ENCODE results near the gene KRT24.
"Not testable (repeated sequence)": the region's sequence is repeated elsewhere in the genome, so short reads cannot be mapped to it uniquely, and the experiment has no call there.

The KRT24 gene

DNA sequence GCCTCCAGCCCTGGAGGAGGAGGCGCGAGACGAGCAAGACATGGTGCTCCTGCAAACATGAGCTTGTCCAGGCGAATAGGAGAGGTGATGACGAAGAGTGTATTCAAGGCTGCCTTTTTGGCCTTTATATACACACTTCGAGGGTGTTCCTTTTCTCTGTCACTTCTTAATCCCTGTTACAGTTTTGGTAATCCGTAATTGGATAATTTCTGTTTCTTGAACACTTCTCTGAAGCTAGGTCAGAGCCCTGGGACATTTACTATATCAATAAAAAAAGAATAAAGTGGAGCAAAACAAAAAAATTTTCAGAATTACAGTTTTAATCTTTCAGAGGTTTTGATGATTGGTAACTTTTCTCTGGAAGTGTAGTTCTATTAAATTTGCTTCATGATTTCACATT is at the start of gene KRT24:
TSS of gene KRT24 (minus strand) at position 101 of the 400 bp plus-strand sequence. CDS start at position 42, 59 bp downstream.
- DNase-seq, result no peak

DNA sequence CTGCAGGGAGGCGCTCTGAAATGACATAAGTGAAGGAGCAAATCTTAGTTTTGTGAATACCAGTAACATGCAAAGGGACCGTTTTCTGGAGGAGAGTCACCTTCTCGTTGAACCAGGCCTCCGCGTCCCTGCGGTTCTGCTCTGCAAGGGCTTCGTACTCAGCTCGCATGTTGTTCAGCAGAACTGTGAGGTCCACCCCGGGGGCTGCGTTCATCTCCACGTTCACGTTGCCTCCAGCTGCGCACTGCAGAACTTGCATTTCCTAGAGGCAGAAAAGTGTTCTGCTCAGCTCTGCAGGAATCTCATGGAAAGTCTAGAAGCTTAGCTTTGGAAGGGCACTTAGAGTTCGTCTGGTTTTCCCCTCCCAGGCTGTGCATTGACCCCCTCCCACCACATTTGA is 47.5 kb upstream of the KRT24 start:
- DNase-seq, result no peak

DNA sequence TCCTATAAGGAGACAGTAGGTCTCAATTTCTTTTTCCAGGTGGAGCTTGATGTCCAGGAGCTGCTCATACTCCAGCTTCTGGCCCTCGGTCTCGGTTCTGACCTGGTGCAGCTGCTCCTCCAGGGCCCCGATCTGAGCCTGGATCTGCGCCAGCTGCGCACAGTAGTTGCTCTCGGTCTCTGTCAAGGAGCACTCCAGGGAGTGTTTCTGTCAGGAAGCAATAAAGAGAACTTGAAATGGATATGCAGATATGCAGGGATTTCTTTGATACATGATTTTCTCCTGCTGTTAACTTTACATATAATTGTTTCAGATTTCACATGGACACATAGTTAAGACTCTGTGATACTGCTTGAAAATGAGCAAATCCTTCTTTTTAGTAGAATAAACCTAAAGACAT is 46.8 kb upstream of the KRT24 start:
- no peak for DNase-seq

DNA sequence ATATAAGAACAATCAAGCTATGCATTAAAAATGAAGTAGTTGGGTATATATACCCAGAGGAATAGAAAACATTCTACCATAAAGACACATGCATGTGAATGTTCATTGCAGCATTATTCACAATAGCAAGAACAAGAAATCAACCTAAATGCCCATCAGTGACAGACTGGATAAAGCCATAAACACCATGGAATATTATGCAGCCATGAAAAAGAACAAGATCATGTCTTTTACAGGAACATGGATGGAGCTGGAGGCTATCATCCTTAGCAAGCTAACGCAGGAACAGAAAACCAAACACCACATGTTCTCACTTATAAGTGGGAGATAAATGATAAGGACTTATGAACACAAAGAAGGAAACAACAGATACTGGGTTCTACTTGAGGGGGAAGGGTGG is 45.1 kb upstream of the KRT24 start:
- not testable (repeated sequence) for DNase-seq

DNA sequence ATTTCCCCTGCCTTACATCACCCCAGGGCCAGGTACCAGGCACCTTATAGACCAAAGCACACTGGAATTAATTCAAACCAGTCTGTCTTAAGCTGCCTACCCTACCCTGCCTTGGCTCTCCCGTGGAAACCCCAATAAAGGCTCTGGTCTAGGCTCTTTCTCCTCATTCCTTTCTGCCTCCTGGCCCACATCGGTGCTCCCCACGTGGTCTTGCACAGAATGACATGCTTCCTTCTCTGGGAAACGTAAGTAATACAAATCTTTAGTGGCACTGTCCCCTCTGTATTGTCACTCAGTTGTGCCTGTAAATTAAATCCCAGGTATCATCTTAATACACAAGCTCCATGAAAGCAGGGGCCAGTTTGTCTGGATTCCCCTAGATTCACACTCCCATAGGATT is 35.0 kb upstream of the KRT24 start:
- no peak for DNase-seq

DNA sequence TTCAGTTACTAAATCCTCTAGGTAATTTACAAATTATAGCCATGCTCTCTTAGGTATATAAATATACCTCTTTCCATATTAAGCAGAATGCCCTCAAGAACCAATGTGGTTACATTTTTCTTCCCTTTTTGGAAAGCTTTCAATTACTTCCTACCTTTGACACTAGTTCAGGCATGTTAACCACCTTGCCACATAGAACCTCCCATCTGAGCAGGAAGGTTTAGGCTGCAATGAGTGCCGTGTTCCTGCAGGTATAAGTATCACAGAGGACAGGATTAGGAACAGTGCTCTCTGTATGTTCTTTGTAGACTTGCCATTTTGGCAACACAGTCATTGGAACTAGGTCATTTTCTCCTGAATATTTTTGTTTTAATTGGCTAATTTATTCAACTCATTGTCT is 31.5 kb upstream of the KRT24 start:
- DNase-seq, result no peak

DNA sequence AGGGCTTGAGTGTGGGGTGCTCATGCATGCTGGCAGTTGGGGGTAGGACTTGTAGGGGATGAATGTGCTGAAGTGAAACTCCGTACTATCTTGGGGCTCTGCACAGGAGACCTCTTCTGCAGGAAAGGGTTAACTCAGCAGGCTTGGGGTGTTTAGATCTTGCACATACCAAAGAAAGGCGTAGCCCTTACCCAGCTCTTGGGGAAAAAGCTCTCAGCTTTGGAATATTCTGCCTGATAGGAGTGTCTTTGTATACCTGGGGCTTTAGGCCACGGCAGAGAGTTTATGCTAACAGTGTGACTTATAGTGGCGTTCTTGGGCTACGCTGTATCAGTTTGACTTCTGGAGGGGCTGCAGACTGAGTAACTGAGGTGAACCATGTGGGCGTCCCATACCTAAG is 30.5 kb upstream of the KRT24 start:
- DNase-seq, result no peak

DNA sequence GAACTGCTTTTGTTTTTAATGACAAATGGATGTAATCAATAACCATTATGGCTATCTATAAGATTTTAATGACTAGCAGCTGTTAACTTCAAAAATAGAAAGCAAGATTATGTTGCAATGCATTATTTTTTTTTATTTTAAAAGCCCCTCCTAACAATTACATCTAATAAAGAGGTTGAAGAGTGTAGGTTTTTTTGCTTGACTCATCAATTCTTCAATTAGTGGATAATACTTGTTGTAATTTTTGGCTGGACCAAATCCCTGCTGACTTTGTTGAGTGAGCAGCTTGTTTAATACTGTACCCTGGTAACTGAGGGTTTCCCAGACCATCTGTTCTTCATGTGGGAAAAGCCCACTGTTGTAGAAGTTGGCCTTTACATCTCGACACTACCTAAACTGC is 27.4 kb upstream of the KRT24 start:
- no peak for DNase-seq

DNA sequence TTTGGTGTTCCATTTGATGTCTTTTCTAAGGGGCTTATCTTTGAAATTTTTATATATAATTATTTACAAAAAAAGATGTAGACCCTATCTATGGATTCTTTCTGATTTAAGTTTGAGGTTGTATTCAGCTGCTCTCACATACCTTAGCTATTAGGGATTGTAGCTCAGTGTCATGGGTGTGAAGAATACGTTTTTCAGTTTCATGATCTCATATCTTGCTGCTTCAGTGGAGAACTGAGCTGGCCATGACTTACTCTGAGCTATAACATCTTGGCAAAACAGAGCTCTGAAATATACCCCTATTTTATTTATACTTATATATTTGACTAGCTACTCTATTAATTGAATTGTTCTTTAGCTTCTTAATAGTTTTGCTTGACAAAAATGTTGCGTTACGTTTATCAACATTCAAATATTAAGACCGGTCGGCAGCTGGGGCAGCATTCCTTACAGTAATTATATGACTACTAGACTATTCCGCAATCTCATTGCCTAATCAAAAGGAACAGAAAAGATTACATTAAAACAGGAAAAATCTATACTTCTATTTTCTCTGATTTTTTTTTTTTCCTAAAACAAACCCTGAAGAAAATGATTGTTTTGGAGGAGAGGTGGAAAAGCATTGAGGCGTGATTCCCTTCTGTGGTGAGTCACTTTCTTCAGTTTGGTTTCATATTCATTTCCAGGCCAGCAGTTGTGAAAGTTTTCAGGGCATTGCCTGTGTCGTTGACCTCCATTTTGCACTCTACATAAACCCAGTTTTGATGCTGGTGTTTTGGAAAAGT is 24.1 kb upstream of the KRT24 start:
- no peak for DNase-seq

DNA sequence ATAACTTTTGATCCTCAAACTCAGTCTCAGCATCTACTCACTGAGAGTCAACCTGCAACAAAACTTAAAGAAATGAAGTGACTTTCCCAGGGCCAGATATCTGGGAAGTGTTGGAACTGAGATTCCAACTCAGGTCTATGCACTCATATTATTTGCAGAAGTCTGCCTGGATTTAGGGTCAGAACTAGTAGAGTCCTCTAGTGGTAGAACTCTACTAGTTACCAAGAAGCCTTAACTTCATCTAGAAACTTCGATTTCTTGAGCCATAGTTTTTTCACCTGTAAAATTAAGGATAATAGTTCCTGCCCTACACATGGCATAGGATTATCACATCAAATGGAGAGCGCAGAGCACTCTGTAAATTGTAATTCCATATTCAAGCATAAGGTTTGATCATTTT is 23.4 kb upstream of the KRT24 start:
- DNase-seq, result no peak

DNA sequence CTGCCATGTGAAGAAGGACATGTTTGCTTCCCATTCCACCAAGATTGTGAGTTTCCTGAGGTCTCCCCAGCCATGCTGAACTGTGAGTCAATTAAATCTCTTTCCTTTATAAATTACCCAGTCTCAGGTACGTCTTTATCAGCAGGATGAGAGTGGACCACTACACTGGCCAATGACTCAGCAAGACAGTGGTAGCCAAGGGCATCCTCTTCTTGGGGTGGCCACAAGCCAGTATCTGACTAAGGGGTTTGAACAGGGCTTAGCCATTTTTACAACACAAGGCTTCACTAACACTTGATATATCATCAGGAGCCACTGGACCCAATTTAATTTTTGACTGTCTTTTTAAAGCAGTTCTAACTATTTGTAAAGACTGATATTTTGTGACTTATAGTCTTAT is 21.1 kb upstream of the KRT24 start:
- DNase-seq, result no peak

DNA sequence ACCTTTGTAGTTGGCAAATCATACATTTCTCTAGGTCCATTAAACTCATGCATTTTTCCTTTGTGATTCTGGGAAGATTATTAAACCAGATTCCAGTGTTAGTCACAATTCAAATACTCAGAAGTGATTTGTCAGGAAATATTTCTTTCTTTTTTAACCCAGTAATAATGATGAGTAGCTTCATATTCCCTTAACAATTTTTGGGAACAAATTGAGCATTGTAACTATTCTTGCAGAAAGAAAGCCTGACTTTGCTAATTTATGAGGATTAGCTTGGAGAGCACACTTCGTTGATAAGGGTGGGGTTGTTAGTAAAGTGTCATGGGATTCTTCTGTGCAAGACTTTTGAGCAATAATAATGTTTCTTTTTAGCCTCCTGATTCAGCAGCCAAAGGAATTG is 18.7 kb upstream of the KRT24 start:
- DNase-seq, result no peak

DNA sequence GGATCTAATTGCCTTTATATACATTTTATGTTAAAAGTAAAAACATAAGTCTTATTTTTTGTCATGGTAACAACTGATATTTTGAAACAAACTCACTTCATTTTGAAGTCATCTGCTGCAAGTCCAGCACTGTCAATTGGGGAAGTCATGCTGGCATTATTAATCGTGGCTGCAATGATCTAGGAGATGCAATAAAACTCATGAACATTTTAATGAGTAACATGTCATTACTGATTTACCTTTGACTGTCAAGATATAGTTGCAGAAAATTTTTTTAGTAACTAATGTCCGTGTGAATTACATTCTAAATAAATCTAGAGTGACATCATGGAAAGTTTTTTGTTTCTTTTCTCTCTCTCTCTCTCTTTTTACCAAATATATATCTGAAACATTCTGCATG is 17.3 kb upstream of the KRT24 start:
- DNase-seq, result no peak

DNA sequence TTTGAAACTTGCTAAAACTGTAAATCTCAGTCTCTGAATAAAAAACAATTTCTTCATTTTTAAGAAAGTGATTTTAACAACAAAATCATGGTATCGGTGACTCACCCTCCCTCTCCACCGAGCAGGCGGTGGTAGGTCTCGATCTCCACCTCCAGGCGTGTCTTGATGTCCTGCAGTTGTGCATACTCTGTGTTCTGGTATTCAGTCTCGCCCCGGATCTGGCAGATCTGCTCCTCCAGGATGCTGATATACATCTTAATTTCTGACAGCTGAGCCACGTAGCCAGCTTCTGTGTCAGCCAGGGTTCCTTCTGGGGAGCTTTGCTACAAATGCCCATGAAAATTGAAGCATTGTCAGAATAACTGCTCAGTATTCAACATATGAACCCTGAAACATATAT is 15.4 kb upstream of the KRT24 start:
- DNase-seq, result no peak

DNA sequence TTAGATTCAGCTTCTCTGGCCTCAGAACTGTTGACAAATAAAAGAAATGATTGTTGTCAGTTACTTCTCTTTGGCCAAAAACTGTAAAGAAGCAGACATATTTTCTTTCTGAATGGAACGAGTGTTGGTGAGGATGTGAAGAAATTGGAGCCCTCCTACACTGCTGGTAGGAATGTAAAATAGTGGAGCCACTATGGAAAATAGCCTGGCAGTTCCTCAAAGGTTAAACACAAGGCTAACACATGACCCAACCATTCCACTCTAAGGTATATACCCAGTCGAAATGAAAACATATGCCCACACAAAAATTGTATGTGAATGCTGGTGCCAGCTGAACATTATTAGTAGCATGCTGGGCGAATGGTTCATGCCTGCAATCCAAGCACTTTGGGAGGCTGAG is 14.2 kb upstream of the KRT24 start:
- no peak for DNase-seq

DNA sequence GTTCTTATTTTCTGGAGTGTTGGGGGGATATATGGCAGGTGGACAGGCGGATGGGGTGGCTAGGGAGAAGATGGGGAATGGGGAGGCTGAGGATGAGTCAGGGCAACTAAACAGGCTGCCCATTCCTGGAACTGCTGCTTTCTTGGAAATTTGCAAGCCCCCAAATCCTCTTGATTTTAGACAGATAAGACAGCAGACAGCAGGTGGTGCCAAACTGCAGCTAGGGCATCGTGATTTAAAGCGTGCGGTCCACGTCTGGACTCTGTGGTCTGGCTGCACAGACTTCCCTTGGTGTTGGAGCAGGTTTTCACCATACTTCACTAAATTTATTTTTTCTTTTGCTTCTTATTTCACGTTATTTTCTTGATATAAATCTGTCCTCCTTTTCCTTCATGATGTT is 10.9 kb upstream of the KRT24 start:
- DNase-seq, result no peak

DNA sequence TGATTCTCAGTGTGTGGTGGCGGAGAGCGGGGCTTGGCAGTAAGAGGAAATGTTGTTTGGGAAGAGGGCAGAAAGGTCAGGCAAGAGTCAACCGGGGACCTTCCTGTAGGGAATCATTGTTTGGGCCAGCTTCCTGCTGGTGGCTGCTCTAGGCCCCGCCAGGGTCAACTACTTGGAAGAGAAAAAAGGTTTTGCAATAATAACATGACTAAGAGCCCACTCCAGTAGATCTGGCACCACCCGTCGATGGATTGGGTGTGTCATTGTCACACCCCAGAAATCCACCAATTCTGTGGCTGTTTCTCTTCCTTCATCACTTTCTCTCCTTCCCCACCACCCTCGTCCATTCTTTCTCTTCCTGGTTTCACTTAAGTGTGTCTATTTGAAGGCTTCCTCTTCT is 4.2 kb upstream of the KRT24 start:
- no peak for DNase-seq

DNA sequence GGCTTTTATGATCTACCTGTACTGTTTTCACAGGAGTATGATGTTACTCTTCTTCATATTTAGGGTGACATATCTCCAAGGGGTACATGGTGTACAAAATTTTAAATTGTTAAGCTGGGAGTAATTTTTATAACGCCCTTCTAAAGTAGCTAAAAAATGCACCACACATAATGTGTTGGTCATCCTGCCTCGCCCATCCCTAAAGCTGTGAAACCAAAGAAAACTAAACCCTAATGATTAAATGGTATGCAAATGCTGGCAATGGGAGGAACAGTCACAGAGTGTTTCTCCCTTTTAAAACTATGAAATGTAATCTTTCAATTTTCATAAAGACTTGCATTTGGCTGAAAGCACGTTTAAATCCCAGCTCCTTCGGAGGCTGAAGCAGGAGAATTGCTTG is 2.0 kb upstream of the KRT24 start:
- DNase-seq, result no peak

DNA sequence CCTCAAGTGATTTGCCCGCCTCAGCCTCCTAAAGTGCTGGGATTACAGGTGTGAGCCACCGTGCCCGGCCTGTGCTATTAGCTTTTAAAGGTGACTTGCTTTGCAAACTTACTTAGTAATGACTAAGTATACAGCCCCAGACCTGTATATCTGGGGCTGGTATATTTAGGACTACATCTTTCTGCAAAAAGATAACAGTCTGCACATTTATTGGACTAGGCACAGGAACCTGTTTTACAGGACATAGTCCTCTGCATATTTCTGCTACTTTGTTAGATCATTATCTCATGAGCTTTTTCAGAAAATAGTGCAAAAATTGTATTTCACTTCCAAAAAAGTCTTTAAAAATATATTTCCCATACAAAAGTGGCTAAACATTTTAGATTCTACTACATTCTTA is 1.3 kb downstream of the KRT24 start:
- no peak for DNase-seq

DNA sequence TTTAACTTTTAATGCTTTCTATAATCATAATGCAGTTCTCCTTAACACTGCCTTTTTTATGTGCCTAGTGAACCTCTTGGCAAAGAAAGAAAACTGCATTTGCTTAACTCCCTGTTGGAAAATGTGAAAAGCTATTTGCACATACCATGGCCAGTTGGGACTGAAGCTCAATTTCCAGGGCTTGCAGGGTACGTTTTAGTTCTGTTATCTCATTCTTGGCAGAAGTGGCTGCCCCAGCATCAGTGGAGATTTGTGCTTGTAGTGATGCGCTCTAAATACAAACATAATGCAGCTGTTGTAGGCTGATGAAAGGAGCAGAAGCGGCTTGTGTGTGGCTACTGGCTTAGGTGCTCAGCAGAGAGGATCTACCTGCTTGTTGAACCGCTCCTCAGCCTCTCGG is 3.7 kb downstream of the KRT24 start:
- peak; percentile 42 for DNase-seq

DNA sequence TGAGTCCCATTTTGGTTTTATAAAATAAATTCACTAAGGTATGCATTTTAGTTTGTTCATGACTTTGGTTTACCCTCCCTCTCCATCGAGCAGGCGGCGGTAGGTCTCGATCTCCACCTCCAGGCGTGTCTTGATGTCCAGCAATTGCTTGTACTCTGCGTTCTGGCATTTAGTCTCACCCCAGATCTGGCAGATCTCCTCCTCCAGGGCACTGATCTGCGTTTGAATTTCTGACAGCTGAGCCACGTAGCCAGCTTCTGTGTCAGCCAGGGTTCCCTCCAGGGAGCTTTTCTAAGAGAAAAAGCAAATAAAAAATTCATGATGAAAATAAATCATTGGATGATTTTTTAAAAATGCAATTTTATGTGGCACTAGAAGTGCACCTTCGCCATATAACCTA is 4.2 kb downstream of the KRT24 start:
- peak; percentile 33 for DNase-seq

DNA sequence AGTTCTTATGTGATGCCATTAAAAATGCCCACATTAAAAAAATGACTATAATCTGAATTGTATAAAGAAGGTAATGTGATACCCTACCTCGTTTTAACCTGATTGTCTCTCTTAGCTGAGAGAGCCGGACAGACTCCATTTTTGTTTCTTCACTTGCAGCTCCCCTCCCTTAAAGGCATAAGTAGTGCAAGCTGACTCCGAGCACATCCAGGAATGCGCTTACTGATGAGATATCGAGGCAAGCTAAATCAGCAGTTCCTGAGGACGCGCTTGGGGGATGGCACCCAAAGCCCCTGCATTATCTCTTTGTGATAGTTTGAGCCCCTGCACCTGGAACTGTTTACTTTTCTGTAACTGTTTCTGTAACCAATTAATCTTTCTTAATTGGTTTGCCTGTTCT is 6.3 kb downstream of the KRT24 start:
- no peak for DNase-seq

DNA sequence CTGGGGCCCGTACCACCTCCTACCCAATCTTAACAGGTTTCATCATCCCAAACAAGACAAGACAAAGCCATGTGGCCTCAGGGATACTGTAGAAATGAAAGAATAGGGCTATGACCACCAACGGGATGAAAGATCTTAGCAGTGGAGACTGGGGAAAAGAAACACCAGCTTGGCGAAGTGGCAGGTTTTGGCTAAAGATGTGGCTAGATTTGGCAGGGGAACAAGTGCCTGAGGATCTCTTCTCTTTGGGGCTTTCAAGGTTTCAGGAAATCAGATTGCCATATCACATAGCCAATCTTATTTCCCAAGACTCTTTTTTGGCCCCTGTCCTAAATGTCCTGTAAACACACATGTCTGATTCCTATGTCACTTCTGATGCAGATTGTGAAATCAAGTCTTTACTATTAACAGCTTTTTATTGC is 6.9 kb downstream of the KRT24 start:
- no peak for DNase-seq

DNA sequence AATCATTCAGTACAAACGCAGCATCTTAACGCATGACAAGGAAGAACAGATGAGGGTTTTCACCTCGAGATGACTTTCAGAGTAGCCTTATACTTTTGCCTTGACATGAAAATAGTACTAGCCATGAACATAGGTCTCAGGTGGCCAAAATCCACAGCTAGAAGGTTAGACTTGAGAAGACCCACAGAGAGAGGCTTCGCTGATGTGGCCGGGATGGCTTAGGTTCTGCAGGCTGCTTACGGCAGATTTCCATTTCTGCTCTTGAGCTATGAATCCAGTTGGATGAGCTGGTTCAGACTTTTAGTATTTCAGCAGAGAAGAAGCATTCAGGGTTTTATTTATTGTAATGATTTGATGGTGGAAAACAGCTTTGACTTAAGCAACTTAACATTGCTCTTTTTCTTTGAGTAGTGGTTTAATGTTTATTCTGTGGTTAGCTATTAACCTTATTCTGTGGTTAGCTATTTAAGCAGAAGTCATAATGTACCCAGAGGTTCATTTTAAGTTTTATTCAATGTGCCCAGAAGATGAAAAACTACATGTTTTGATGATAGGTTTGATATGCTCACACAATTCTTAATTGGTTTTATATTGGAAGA is 7.6 kb downstream of the KRT24 start:
- no peak for DNase-seq

DNA sequence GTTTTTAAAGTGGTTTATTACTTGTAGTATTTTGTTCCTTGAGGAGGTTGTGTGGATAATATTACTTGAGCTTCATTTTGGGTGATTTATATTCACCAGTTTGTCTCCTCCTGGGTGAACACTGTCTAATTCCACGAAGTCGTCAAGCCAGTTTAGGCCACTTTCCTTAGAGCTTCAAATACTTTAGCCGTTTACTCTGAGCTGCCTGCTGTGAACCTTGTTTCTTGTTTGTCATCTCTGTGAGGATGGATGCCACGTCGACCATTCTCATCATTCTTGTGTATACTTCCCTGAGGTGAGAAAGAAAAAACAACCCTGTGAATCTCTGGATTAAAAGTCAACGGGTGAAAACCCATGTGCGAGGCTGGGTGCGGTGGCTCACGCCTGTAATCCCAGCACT is 9.0 kb downstream of the KRT24 start:
- no peak for DNase-seq

Measured in left hindlimb (tissue), 1 donor.